Measurements from ENCODE around the gene ATP2B3.

ATP2B3 gene

GRCh38 chrX:153524234-153524633 lies 6.8 kb downstream of the ATP2B3 start:
- Histone ChIP-seq H3K4me3 (ENCODE audit: low read length) (no peak overlapping the region), H2AFZ (ENCODE audit: low read length) (no peak overlapping the region), H3K79me2 (ENCODE audit: low read length) (no peaks in the 10 kb centered on the region), H3K4me1 (ENCODE audit: low read length) (no peaks in the 10 kb centered on the region), H3K4me2 (ENCODE audit: low read depth, low read length) (no peak overlapping the region), H3K9me2 (replicated peaks; ENCODE audit: insufficient read depth, low read length) (no peaks in the 10 kb centered on the region), H3K9me3 (replicated peaks; ENCODE audit: insufficient read depth, low read length) (no peaks in the 10 kb centered on the region), H3K27me3 (replicated peaks; ENCODE audit: insufficient read depth, low read length) (peaks cover 62% of the 10 kb centered on the region), H4K20me1 (ENCODE audit: insufficient read depth, low read length) (no peaks in the 10 kb centered on the region), H3K36me3 (replicated peaks; ENCODE audit: insufficient read depth, low read length) (no peaks in the 10 kb centered on the region), H3F3A (ENCODE audit: insufficient read depth, low read length) (no peaks in the 10 kb centered on the region), H3K27ac (ENCODE audit: low read length) (no peak overlapping the region), H3K9ac (ENCODE audit: low read length) (no peak overlapping the region)
- no peak for DNase-seq
- no peak for TF ChIP-seq EZH2phosphoT487 (IDR thresholded peaks at IDR 0.05; ENCODE audit: low read length)
- no peak for TF ChIP-seq CTCF (IDR thresholded peaks at IDR 0.05; ENCODE audit: low read length)
- no peak for TF ChIP-seq EZH2 (optimal IDR thresholded peaks at IDR 0.05; ENCODE audit: low read depth, low read length)

GRCh38 chrX:153525451-153525850 lies 8.0 kb downstream of the ATP2B3 start:
- H3K4me1 ChIP-seq (ENCODE audit: low read length), result no peaks in the 10 kb centered on the region
- no peaks in the 10 kb centered on the region for H3F3A ChIP-seq (ENCODE audit: insufficient read depth, low read length)
- no peaks in the 10 kb centered on the region for H3K36me3 ChIP-seq (replicated peaks; ENCODE audit: insufficient read depth, low read length)
- H2AFZ ChIP-seq (ENCODE audit: low read length), result no peak overlapping the region
- no peaks in the 10 kb centered on the region for H4K20me1 ChIP-seq (ENCODE audit: insufficient read depth, low read length)
- H3K27me3 ChIP-seq (replicated peaks; ENCODE audit: insufficient read depth, low read length), result peaks cover 61% of the 10 kb centered on the region
- H3K9ac ChIP-seq (ENCODE audit: low read length), result no peak overlapping the region
- no peaks in the 10 kb centered on the region for H3K79me2 ChIP-seq (ENCODE audit: low read length)
- TF ChIP-seq EZH2phosphoT487 (IDR thresholded peaks at IDR 0.05; ENCODE audit: low read length) (no peak), CTCF (IDR thresholded peaks at IDR 0.05; ENCODE audit: low read length) (no peak), EZH2 (optimal IDR thresholded peaks at IDR 0.05; ENCODE audit: low read depth, low read length) (no peak)
- DNase-seq, result no peak
- H3K4me2 ChIP-seq (ENCODE audit: low read depth, low read length), result no peak overlapping the region
- no peak overlapping the region for H3K4me3 ChIP-seq (ENCODE audit: low read length)
- no peaks in the 10 kb centered on the region for H3K9me3 ChIP-seq (replicated peaks; ENCODE audit: insufficient read depth, low read length)
- no peaks in the 10 kb centered on the region for H3K9me2 ChIP-seq (replicated peaks; ENCODE audit: insufficient read depth, low read length)
- H3K27ac ChIP-seq (ENCODE audit: low read length), result no peak overlapping the region

- H3K27me3 ChIP-seq (replicated peaks; ENCODE audit: insufficient read depth, low read length), result peaks cover 62% of the 10 kb centered on the region
- no peaks in the 10 kb centered on the region for H4K20me1 ChIP-seq (ENCODE audit: insufficient read depth, low read length)
- no peak overlapping the region for H3K9ac ChIP-seq (ENCODE audit: low read length)
- H2AFZ ChIP-seq (ENCODE audit: low read length), result no peak overlapping the region
- TF ChIP-seq CTCF (IDR thresholded peaks at IDR 0.05; ENCODE audit: low read length) (no peak), EZH2phosphoT487 (IDR thresholded peaks at IDR 0.05; ENCODE audit: low read length) (no peak), EZH2 (optimal IDR thresholded peaks at IDR 0.05; ENCODE audit: low read depth, low read length) (no peak)
- no peaks in the 10 kb centered on the region for H3K9me3 ChIP-seq (replicated peaks; ENCODE audit: insufficient read depth, low read length)
- no peaks in the 10 kb centered on the region for H3K36me3 ChIP-seq (replicated peaks; ENCODE audit: insufficient read depth, low read length)
- H3K9me2 ChIP-seq (replicated peaks; ENCODE audit: insufficient read depth, low read length), result no peaks in the 10 kb centered on the region
- no peaks in the 10 kb centered on the region for H3K4me1 ChIP-seq (ENCODE audit: low read length)
- no peaks in the 10 kb centered on the region for H3K79me2 ChIP-seq (ENCODE audit: low read length)
- no peak for DNase-seq
- H3K27ac ChIP-seq (ENCODE audit: low read length), result no peak overlapping the region
- H3K4me3 ChIP-seq (ENCODE audit: low read length), result no peak overlapping the region
- no peak overlapping the region for H3K4me2 ChIP-seq (ENCODE audit: low read depth, low read length)
- no peaks in the 10 kb centered on the region for H3F3A ChIP-seq (ENCODE audit: insufficient read depth, low read length)
Observed at GRCh38 chrX:153526042-153526441, 8.6 kb downstream of the ATP2B3 start.
